Loucy (cell line): ENCODE measurements around the gene IGF2.

Source experiments
- H2AFZ ChIP-seq: fragments of 200-600 bp; sonication (generic); 2 replicates; pipeline ENCODE4 v1.6.0; 2016; ENCODE audit warnings: antibody characterized with exemption, mild to moderate bottlenecking, low read length, moderate library complexity
- H3F3A ChIP-seq: fragments of 200-600 bp; 2 replicates; pipeline ENCODE4 v1.6.0; 2016; ENCODE audit warnings: antibody characterized with exemption, low read depth, mild to moderate bottlenecking
- H3K27me3 ChIP-seq: fragments of 200-600 bp; sonication (generic); 2 replicates; pipeline ENCODE4 v1.6.1; 2014; ENCODE audit warnings: low read length, mild to moderate bottlenecking; ENCODE audit not compliant: insufficient read depth, poor library complexity, severe bottlenecking
- H3K36me3 ChIP-seq: fragments of 200-600 bp; sonication (generic); 2 replicates; pipeline ENCODE4 v1.6.1; 2016; ENCODE audit warnings: low read length; ENCODE audit not compliant: insufficient read depth
- H3K4me1 ChIP-seq: fragments of 200-600 bp; sonication (generic); 2 replicates; pipeline ENCODE4 v1.5.1; 2014; ENCODE audit warnings: low read length, mild to moderate bottlenecking; ENCODE audit not compliant: insufficient read depth, poor library complexity, severe bottlenecking
- H3K4me2 ChIP-seq: fragments of 200-600 bp; sonication (generic); 2 replicates; pipeline ENCODE4 v1.6.0; 2014; ENCODE audit warnings: antibody characterized with exemption, low read length, low read depth, mild to moderate bottlenecking; ENCODE audit not compliant: poor library complexity, severe bottlenecking
- H3K4me3 ChIP-seq: fragments of 200-600 bp; sonication (generic); 2 replicates; pipeline ENCODE4 v1.5.1; 2014; ENCODE audit warnings: low read length, mild to moderate bottlenecking, mixed read lengths; ENCODE audit not compliant: poor library complexity, severe bottlenecking
- H3K79me2 ChIP-seq: fragments of 200-600 bp; sonication (generic); 2 replicates; pipeline ENCODE4 v1.6.1; 2014; ENCODE audit warnings: low read length; ENCODE audit not compliant: insufficient read depth
- H3K9ac ChIP-seq: fragments of 200-600 bp; sonication (generic); 2 replicates; pipeline ENCODE4 v1.6.0; 2014; ENCODE audit warnings: mild to moderate bottlenecking, low read depth, low read length, moderate library complexity; ENCODE audit not compliant: poor library complexity, severe bottlenecking
- H3K9me2 ChIP-seq: fragments of 200-600 bp; sonication (generic); replicated peaks from 2 replicates; pipeline ENCODE4 v1.6.1; 2016; ENCODE audit warnings: low read depth, low read length, mixed read lengths
- H3K9me3 ChIP-seq: fragments of 200-600 bp; sonication (generic); 2 replicates; pipeline ENCODE4 v1.6.1; 2014; ENCODE audit warnings: mild to moderate bottlenecking, antibody characterized with exemption, low read length, low read depth; ENCODE audit not compliant: insufficient read depth
- H4K20me1 ChIP-seq: fragments of 200-600 bp; sonication (generic); 2 replicates; pipeline ENCODE4 v1.6.0; 2014; ENCODE audit warnings: antibody characterized with exemption, low read length, mild to moderate bottlenecking; ENCODE audit not compliant: insufficient read depth, poor library complexity, severe bottlenecking
- EZH2phosphoT487 ChIP-seq: fragments of 200-600 bp; IDR thresholded peaks from 2 replicates; pipeline ENCODE4 v1.6.1; 2018; ENCODE audit warnings: antibody characterized with exemption, mild to moderate bottlenecking, moderate library complexity, borderline replicate concordance
- TF ChIP-seq, protein P1 (sequence below): fragments of 200-600 bp; sonication (generic); conservative IDR thresholded peaks from 2 replicates; pipeline ENCODE4 v1.5.1; 2014; ENCODE audit warnings: mild to moderate bottlenecking, antibody characterized with exemption, low read length

The IGF2 gene

GRCh38 chr11:2155511-2155910, 16.3 kb upstream of the IGF2 start:
- H3F3A ChIP-seq: no peaks in the 10 kb centered on the region
- no peak for TF ChIP-seq EZH2phosphoT487
- TF ChIP-seq, protein P1, sequence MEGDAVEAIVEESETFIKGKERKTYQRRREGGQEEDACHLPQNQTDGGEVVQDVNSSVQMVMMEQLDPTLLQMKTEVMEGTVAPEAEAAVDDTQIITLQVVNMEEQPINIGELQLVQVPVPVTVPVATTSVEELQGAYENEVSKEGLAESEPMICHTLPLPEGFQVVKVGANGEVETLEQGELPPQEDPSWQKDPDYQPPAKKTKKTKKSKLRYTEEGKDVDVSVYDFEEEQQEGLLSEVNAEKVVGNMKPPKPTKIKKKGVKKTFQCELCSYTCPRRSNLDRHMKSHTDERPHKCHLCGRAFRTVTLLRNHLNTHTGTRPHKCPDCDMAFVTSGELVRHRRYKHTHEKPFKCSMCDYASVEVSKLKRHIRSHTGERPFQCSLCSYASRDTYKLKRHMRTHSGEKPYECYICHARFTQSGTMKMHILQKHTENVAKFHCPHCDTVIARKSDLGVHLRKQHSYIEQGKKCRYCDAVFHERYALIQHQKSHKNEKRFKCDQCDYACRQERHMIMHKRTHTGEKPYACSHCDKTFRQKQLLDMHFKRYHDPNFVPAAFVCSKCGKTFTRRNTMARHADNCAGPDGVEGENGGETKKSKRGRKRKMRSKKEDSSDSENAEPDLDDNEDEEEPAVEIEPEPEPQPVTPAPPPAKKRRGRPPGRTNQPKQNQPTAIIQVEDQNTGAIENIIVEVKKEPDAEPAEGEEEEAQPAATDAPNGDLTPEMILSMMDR: no peak
- H2AFZ ChIP-seq: no peak overlapping the region
- no peaks in the 10 kb centered on the region for H3K27me3 ChIP-seq
- H3K79me2 ChIP-seq: no peaks in the 10 kb centered on the region
- no peaks in the 10 kb centered on the region for H4K20me1 ChIP-seq
- H3K9me3 ChIP-seq: no peaks in the 10 kb centered on the region
- no peak overlapping the region for H3K4me3 ChIP-seq
- no peaks in the 10 kb centered on the region for H3K9me2 ChIP-seq
- H3K4me2 ChIP-seq: no peak overlapping the region
- H3K4me1 ChIP-seq: no peaks in the 10 kb centered on the region
- H3K9ac ChIP-seq: no peak overlapping the region
- H3K36me3 ChIP-seq: no peaks in the 10 kb centered on the region

DNA sequence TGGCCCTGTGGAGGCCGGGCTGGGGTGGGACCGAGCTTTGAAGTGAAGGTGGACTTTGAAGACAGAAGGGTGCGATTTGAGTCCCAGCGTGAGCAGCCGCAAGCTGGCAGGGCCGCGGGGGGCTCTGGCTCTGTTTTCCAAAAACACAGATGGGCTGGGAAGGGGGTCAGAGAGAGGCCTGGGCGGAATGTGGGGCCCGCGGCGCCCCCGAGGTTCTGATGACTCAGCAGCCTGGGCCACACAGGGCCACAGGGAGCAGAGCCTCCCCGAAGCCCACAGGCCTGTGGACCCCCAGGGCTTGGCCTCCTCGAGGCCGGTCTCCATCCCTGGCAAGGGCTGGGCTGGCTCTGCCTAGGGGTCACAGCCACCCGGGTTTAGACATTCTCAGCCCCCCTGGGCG, 15.7 kb upstream of the IGF2 start:
- Histone ChIP-seq H3K79me2 (no peaks in the 10 kb centered on the region), H3K9me2 (no peaks in the 10 kb centered on the region)
- TF ChIP-seq EZH2phosphoT487: no peak
- TF ChIP-seq, protein P1: no peak

DNA sequence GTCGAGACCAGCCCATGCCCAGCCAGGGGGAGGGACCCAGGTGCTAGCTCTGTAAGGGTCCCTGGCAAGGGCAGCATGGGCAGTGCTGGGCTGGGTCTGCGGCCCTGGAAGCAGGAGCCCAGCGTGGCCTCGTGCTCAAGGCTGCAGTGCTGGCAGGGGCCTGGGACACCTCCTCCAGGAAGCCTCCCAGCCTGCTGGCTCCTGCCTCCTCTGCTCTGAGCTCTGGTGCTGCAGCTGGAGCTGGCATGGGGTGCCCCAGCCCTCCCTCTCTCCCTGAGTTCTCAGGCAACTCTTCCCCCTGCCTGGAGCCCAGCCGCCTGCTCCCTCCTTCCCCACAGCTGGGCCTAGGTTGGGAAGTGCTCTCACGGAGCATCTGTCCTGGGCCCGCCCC, 15.0 kb upstream of the IGF2 start:
- Histone ChIP-seq H3K36me3 (no peaks in the 10 kb centered on the region), H3K9me2 (no peaks in the 10 kb centered on the region), H3K79me2 (no peaks in the 10 kb centered on the region), H4K20me1 (no peaks in the 10 kb centered on the region), H3K4me2 (no peak overlapping the region), H3K4me3 (no peak overlapping the region), H2AFZ (no peak overlapping the region), H3F3A (no peaks in the 10 kb centered on the region), H3K9ac (no peak overlapping the region), H3K9me3 (no peaks in the 10 kb centered on the region), H3K4me1 (no peaks in the 10 kb centered on the region), H3K27me3 (no peaks in the 10 kb centered on the region)
- TF ChIP-seq EZH2phosphoT487: no peak
- TF ChIP-seq, protein P1: no peak

More for the DNA sequence above, 15.7 kb upstream of the IGF2 start:
- Histone ChIP-seq H4K20me1 (no peaks in the 10 kb centered on the region), H3K4me1 (no peaks in the 10 kb centered on the region), H3K9ac (no peak overlapping the region), H3F3A (no peaks in the 10 kb centered on the region), H3K4me3 (no peak overlapping the region), H3K27me3 (no peaks in the 10 kb centered on the region), H3K36me3 (no peaks in the 10 kb centered on the region), H3K9me3 (no peaks in the 10 kb centered on the region), H3K4me2 (no peak overlapping the region), H2AFZ (no peak overlapping the region)
